ENCODE measurements around the gene OCIAD2.
"Not testable (repeated sequence)": the region's sequence is repeated elsewhere in the genome, so short reads cannot be mapped to it uniquely, and the experiment has no call there.

Gene OCIAD2

DNA sequence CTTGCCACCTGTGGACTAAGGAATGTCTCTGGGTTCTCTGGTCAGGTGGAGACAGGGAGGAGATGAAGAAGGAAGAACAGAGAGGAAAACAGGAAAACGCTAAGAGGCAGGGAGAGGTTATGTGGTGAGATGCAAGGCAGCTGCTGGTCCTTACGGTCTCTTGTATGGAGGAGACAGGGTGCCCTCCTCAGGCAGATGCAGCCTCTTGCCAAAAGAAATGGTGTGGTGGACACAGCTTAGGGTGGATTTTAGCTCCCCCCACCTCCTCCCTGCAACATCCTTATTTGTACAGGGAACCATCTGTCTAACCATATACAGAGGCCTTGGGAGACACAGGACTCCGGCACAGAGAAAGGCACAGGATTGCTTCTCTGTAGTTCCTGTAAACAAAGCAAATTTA lies 9.7 kb downstream of the OCIAD2 start:
- TF ChIP-seq, protein P1, sequence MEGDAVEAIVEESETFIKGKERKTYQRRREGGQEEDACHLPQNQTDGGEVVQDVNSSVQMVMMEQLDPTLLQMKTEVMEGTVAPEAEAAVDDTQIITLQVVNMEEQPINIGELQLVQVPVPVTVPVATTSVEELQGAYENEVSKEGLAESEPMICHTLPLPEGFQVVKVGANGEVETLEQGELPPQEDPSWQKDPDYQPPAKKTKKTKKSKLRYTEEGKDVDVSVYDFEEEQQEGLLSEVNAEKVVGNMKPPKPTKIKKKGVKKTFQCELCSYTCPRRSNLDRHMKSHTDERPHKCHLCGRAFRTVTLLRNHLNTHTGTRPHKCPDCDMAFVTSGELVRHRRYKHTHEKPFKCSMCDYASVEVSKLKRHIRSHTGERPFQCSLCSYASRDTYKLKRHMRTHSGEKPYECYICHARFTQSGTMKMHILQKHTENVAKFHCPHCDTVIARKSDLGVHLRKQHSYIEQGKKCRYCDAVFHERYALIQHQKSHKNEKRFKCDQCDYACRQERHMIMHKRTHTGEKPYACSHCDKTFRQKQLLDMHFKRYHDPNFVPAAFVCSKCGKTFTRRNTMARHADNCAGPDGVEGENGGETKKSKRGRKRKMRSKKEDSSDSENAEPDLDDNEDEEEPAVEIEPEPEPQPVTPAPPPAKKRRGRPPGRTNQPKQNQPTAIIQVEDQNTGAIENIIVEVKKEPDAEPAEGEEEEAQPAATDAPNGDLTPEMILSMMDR (IDR thresholded peaks at IDR 0.05; ENCODE audit: extremely low read depth, insufficient read depth, missing control alignments): peak; percentile 8
- DNase-seq (ENCODE audit: low spot score): no peak
- in situ Hi-C loops (cut with MboI; ENCODE audit: low pct_unique_long_range_greater_than_20kb, low sequenced_read_pairs, unreplicated experiment): no loop called here

DNA sequence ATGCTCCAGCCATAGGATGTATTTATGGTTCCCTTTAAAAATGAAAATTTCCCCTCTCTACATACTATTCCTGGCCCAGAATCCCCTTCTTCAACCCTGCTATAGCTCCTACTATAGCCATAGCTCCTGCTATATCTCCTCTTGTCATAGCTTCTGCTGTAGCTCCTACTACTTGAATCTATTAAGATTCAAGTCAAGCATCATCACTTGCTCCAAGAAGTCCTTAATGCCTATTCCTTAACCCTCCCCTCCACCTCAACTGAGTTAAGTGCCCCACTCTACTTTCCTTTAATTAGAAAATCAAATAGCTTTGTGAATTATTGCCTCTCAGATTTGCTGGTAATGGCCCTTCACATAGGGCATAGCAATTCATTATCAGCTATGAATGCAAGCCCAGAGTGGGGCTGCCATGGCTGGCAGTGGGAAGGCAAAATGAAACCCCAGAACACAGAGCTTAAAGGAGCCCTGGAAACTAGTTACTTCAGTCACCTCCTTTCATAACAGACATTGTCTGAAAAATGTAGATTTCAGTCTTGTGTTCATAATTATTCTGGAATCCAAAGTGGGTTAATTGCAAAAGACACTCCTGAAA lies 15.4 kb downstream of the OCIAD2 start:
- TF ChIP-seq, protein P1 (IDR thresholded peaks at IDR 0.05; ENCODE audit: extremely low read depth, insufficient read depth, missing control alignments): no peak
- in situ Hi-C loops (cut with MboI; ENCODE audit: low pct_unique_long_range_greater_than_20kb, low sequenced_read_pairs, unreplicated experiment): no loop called here
- no peak for DNase-seq (ENCODE audit: low spot score)

DNA sequence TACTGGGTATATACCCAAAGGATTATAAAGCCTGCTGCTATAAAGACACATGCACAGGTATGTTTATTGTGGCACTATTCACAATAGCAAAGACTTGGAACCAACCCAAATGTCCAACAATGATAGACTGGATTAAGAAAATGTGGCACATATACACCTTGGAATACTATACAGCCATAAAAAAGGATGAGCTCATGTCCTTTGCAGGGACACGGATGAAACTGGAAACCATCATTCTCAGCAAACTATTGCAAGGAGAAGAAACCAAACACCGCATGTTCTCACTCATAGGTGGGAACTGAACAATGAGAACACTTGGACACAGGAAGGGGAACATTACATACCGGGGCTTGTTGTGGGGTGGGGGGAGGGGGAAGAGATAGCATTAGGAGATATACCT lies 16.8 kb downstream of the OCIAD2 start:
- in situ Hi-C loops (cut with MboI; ENCODE audit: low pct_unique_long_range_greater_than_20kb, low sequenced_read_pairs, unreplicated experiment); DNase-seq (ENCODE audit: low spot score): not testable (repeated sequence)

DNA sequence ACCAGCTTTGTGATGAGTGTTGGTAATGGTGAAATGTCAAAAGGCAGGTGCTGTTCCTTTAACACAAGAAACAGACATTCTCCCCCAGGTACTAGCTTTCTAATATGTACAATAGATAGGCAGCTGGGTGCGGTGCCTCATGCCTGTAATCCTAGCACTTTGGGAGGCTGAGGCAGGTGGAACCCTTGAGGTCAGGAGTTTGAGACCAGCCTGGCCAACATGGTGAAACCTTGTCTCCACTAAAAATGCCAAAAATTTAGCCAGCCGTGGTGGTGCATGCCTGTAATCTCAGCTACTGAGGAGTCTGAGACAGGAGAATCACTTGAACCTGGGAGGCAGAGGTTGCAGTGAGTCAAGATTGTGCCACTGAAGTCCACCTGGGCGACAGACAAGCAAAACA lies 24.9 kb downstream of the OCIAD2 start:
- in situ Hi-C loops (cut with MboI; ENCODE audit: low pct_unique_long_range_greater_than_20kb, low sequenced_read_pairs, unreplicated experiment); DNase-seq (ENCODE audit: low spot score): not testable (repeated sequence)

DNA sequence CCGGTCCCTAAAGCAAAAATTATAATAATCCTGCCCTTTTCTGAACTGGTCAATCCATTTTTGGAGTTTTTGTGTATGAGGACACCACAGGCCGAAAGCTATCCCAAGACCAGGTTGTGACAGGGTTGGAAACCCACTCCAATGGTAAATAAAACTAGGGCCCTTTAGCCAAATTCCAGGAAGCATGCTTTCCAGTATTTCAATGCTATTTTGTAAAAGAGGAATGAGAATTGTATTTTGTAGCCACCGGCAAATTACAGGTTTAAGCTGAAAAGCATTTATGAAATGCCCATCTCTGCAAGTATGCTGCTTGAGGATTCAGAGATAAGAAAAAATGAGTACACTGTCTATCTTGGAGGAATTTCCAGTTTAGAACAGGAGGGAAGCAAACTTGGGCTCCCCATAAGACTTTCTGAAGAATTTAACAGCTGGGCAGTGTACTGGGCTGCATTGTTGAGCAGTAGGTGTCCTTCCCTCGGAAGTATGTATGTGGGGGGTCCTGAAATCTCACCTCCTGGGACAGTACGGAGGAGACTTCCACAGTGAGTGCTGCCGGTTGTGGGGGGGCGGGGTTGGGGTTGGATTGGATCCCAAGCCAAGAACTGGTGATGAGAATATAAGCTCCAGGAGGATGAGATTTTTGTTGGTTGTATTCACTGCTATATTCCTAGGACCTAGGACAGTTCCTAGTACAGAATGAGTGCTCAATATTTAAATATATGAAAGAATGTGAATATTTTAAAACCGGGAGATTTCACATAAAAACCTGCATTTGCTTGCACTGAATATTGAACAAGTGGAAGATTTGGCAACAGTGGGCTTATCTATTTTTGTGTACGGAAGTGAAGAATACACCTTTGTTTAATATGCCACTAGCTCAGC lies 26.8 kb downstream of the OCIAD2 start:
- TF ChIP-seq, protein P1 (IDR thresholded peaks at IDR 0.05; ENCODE audit: extremely low read depth, insufficient read depth, missing control alignments): no peak
- no peak for DNase-seq (ENCODE audit: low spot score)
- in situ Hi-C loops (cut with MboI; ENCODE audit: low pct_unique_long_range_greater_than_20kb, low sequenced_read_pairs, unreplicated experiment): no loop called here

DNA sequence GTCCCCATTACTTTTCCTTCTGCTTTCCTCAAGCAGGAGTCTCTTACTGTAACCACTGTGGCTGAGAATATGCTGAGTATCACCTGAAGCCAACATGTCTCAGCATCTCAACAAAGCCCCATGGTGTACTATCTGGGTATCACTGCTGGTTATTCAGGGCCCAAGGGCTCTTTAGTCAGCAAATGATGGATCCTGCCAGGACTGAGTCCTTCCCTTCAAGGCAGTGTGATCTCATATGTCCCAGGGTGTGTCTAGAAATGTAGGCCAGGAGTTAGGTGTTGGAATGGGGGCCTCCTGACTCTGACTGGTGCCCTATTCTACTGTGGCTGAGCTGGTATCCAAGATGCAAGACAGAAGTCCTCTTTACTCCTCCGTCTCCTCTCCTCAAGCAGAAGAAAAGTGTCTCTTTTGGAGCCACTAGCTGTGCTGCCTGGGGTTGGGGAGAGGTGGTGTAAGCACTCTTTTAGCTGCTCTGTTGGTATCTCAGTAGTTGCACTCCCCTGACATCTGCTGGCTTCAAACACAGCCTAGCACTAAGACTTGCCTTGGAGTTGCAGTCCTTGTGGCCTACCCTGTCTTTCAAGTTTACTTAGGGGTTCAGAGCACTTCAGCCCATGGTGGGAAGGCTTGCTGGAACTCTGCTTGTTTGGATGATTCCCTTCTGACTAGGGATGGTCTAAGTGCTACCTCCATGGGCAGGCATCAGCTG lies 28.6 kb downstream of the OCIAD2 start:
- TF ChIP-seq, protein P1 (IDR thresholded peaks at IDR 0.05; ENCODE audit: extremely low read depth, insufficient read depth, missing control alignments): no peak
- DNase-seq (ENCODE audit: low spot score): no peak
- in situ Hi-C loops (cut with MboI; ENCODE audit: low pct_unique_long_range_greater_than_20kb, low sequenced_read_pairs, unreplicated experiment): no loop called here

DNA sequence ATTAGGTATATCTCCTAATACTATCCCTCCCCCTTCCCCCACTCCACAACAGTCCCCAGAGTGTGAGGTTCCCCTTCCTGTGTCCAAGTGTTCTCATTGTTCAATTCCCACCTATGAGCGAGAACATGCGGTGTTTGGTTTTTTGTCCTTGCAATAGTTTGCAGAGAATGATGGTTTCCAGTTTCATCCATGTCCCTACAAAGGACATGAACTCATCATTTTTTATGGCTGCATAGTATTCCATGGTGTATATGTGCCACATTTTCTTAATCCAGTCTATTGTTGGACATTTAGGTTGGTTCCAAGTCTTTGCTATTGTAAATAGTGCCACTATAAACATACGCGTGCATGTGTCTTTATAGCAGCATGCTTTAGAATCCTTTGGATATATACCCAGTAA lies 41.9 kb downstream of the OCIAD2 start:
- in situ Hi-C loops (cut with MboI; ENCODE audit: low pct_unique_long_range_greater_than_20kb, low sequenced_read_pairs, unreplicated experiment); DNase-seq (ENCODE audit: low spot score): not testable (repeated sequence)

DNA sequence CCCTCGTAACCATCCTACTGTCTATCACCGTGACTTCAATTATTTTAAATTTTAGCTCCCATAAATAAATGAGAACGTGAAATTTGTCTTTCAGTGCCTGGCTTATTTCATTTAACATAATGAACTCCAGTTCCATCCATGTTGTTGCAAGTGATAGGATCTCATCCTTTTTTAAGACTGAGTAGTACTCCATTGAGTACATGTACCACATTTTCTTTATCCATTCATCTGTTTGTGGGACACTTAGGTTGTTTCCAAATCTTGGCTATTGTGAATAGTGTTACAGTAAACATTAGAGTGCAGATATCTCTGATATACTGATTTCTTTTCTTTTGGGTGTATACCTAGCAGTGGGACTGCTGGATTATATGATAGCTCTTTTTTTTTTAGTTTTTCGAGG lies 42.8 kb downstream of the OCIAD2 start:
- TF ChIP-seq, protein P1 (IDR thresholded peaks at IDR 0.05; ENCODE audit: extremely low read depth, insufficient read depth, missing control alignments): no peak
- in situ Hi-C loops (cut with MboI; ENCODE audit: low pct_unique_long_range_greater_than_20kb, low sequenced_read_pairs, unreplicated experiment): no loop called here
- DNase-seq (ENCODE audit: low spot score): no peak

Measured in GM13977 (cell line).